Measurements from ENCODE around the gene KRT15.

DNA sequence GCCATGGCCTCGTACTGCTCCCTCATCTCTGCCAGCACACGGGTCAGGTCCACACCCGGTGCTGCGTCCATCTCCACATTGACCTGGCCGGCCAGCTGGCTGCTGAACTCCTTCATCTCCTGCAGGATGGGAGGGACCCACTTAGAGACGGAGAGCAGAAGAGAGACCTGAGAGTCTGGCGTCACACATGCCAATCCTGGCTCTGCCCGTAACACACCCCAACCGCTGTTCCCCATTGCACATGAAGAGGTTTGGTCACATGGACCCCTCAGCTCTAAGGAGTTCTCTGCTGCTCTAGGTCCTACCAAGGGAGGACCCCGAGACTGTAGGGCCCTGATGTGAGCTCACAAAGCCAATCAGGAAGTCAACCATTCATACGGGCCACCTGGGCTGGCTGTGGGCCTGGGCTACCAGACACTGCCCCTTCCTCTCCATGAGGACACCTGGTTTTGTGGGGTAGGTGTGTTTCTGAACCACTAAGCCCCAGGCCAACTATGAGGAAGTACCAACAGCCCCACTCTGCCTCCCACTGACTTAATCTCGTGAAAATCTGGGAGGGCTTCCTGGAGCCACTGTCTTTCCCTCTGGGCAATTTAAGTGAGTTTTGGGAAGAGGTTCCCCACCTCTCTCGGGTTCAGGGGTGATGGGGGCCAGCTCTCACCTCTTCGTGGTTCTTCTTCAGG lies 2.4 kb downstream of the KRT15 start:
- TF ChIP-seq, protein P1, sequence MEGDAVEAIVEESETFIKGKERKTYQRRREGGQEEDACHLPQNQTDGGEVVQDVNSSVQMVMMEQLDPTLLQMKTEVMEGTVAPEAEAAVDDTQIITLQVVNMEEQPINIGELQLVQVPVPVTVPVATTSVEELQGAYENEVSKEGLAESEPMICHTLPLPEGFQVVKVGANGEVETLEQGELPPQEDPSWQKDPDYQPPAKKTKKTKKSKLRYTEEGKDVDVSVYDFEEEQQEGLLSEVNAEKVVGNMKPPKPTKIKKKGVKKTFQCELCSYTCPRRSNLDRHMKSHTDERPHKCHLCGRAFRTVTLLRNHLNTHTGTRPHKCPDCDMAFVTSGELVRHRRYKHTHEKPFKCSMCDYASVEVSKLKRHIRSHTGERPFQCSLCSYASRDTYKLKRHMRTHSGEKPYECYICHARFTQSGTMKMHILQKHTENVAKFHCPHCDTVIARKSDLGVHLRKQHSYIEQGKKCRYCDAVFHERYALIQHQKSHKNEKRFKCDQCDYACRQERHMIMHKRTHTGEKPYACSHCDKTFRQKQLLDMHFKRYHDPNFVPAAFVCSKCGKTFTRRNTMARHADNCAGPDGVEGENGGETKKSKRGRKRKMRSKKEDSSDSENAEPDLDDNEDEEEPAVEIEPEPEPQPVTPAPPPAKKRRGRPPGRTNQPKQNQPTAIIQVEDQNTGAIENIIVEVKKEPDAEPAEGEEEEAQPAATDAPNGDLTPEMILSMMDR (optimal IDR thresholded peaks at IDR 0.05 in 1 of 3, IDR thresholded peaks at IDR 0.05 in 1 of 3, conservative IDR thresholded peaks at IDR 0.05 in 1 of 3; ENCODE audit: extremely low read depth in 1 of 3, insufficient read depth in 2 of 3, low read length in 3 of 3), result no peak
- TF ChIP-seq EZH2 (IDR thresholded peaks at IDR 0.05; ENCODE audit: low read length), result no peak
